NCI-H345 (cell line): ENCODE data around the gene ARHGAP24.
A peak's percentile ranks its signal among the peaks of the same experiment; 100 is the strongest.
"Not testable (repeated sequence)": the region's sequence is repeated elsewhere in the genome, so short reads cannot be mapped to it uniquely, and the experiment has no call there.

Experiments
- DNase-seq: peaks from one replicate; lab custom pipeline; 2025; lab: John Stamatoyannopoulos, UW

ARHGAP24 gene

DNA sequence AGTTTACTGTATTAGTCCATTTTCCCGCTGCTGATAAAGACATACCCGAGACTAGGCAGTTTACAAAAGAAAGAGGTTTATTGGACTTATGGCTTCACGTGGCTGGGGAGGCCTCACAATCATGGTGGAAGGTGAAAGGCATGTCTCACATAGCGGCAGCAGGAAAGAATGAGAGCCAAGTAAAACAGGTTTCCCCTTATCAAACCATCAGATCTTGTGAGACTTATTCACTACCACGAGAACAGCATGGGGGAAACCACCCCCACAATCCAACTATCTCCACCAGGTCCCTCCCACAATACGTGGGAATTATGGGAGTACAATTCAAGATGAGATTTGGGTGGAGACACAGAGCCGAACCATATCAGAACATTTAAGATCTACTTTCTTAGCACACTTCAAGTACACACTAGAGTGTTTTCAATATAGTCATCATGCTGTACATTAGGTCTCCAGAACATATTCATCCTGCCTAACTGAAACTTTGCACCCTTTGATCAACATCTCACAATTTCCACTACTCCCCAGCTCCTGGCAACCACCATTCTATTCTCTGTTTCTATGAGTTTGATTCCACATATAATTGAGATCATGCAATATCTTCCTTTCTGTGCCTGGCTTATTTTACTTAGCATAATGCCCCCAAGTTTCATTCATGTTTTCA lies 341.0 kb downstream of the ARHGAP24 start:
- no peak for DNase-seq

DNA sequence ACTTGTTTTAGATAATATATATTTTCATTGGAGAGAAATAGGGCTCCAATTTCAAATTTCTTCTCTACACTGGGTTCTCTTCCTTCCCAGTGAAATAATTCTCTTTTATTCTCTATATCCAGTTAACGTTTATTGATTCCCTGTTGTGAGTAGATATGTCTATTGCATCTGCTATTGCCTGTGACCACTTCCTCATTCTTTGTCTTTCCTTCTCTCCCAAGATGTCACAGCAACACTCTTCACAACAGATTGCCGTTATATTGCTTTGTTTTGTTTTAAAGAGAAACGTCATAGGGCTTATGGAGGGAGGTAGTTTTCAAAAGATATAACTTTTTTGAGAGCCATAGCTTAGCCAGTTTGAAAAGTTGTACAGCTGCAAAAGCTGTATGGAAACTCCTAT lies 343.8 kb downstream of the ARHGAP24 start:
- DNase-seq: no peak

DNA sequence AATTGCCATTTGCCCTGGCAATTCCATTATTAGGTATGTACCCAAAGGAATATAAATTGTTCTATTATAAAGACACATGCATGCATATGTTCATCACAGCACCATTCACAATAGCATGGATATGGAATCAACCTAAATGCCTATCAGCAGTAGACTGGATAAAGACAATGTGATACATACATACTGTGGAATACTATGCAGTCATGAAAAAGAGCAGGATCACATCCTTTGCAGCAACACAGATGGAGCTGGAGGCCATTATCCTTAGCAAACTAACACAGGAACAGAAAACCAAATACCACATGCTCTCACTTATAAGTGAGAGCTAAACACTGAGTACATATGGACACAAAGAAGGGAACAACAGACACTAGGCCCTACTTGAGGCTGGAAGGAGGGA lies 345.2 kb downstream of the ARHGAP24 start:
- DNase-seq: not testable (repeated sequence)

DNA sequence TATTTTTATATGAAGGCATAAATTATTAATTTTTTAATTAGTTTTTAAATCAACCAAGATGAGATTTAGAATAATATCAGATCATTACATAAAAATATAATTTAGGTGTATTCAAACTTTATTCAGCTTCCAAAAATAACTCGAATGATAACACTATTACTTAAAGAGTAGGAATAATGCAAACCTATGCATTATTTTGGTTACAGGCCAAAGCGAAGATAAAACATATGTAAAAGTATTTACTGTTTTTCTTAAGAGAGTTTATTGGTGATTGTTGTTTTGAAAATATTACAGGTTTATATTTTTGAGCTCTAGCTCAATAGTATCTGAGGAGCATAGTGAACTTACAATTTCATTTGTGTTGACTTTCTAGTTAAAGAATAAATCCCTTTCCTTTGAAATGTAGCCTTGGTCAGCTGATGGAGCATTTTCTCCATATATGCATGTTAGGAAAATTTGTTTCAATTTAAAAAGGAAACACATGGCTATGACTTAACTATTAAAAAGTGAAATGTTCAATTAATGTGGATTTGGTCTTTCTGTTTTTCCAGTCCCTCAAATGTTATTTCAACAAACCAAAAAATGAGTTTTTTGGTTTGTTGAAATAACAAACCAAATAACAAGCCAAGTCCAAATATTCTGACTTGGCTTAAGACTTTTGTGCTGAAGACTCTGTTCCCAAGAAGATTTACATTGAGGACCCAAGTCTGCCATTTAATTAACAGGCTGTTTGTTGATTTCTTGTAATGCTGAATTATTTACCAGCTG lies 346.9 kb downstream of the ARHGAP24 start:
- DNase-seq: no peak

DNA sequence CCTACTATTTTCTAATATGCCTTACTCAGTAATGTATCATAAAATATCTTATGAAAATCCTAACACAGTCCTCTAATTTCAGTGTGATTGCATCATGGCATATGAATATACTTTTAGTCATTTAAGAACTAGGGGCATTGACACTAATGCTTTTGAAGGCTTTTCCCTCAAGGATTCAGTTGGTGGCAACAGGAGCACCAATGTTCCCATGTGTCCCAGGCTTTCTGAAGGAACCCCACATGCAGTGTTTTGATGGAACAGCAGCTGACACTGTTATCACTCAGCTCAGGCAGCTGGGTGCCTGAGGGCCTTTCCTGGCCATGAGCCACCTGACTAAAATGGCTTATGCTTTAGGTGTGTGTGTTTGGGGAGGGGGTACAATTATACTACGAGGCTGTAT lies 348.3 kb downstream of the ARHGAP24 start:
- DNase-seq: peak; percentile 62

DNA sequence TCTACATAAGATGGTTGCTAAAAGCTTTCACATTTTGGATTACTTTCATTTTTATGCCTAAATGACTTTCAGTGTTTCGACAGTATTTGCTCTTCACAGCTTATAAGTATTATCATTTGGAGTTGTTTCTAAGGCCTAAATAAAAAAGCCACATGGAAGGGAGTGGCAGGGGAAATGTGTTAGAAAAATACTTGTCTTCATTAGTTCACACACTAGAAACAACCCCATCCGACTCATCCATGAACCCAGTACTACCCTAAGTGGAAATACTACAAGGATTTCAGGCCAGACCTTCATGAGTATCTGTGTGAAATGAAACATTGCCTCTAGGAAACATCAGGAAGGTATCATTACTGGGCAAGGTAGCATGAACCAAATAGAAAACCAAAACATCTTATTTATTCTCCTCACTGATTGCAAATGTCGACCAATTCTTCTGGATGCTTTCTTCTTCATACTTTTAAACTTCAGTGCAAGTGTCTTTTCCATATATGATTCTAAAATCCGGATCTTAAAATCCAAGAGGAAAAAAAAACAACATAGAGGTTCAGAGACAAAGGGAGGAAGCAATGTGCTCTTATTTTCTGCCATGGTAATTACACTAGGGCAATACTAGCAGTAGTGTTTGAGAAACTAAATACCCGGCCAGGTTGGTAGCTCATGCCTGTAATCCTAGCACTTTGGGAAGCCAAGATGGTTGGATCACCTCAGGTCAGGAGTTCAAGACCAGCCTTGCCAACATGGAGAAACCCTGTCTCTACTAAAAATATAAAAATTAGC lies 349.4 kb downstream of the ARHGAP24 start:
- DNase-seq: no peak

DNA sequence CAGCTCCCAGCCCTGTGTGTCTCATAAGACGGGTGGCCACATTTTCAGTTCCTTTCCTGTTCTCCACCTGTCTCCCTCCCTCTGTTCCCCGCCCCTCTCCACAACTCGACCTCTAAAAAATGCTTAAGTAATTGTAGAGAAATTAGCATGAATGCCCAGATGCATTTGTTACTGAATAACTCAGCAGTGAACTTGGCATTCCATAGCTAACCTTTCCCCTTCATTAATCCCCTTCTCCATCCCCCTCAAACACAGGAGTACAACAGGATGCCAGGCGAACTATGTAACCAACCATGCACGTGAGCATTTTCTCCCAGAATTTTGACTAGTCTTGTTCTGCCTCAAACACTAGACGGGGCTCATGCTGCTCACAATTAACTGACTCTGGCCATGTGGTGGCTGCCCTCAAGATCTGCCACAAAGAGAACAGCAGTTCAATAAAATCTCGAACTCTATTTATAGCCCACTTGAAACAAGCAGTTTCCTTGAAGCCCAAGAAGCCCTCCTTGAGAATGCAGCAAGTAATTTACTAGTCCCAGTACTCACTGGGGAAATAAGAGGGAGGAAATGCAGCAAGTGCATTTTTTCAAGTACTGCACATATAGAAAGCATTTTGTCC lies 351.2 kb downstream of the ARHGAP24 start:
- peak; percentile 6 for DNase-seq

DNA sequence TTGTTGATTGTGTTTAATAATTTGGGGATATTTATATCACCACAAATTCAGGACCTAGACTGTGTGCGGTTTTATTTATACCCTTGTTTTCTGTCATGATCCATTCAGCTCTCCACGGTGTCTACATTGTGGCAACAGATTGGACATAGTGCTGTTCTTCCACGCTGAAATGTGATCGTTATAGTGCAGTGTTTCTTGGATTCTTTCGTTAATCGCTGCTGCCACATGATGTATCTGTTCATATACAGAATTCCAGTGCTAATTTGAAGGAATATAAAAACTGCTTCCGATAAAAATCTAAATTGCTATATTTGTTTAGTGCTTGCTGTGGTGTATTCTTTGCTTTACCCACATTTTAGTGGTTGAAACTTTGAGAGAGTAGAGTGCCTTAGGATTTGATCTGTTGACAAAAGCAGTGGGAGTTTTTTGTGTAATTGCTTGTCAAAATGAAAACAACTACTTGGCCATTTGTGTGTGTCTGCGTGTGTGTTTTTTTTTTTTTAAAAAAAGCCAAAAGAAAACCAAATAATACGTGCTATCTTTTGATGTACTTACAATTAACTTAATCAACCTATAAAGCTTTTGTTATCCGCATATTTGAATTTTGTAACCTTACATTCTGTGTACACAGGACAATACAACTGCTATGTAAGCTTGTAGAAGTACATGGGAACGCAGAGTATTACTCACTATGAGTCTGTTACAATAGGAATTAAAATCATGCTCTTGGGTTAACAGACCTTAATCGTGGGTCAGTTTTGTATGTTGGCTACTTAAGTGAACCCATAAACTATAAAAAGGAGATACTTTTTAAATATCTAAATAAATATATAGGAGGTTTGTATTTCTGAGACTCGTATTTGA lies 353.3 kb downstream of the ARHGAP24 start:
- peak; percentile 41 for DNase-seq

DNA sequence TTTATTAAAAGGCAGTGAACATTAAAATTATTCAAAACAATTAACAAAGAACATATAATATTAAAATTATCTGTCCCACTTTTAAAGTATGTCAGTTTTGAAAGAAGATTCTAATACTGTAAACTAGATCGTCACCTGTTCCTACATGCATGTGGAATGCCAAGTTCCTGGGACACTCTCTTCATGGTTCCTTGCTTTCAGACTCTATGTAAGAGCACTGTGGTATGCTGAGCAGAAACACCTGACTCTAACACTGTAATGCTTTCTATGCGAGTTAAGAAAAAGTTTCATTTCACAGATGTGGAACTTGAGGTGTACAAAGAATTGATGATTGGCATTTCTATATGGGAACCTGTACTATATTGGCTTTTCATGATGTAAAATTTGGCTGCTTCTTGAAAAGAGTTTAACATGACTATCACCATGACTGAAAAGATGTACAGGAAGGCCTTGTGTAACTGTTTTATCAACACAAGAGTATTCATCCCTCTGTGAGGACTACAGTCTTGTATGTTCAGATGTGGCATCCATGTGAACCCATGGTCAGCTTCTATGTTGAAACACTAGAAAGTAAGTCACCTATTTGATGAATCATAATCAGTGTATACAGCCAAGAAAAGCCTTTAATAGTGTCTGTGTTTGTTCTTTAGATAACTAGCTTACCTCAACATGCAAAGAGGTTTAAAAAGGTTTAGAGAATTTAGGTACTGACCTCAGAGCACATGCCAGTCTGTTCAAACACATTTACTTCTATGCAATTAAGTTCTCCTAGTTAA lies 354.5 kb downstream of the ARHGAP24 start:
- no peak for DNase-seq

DNA sequence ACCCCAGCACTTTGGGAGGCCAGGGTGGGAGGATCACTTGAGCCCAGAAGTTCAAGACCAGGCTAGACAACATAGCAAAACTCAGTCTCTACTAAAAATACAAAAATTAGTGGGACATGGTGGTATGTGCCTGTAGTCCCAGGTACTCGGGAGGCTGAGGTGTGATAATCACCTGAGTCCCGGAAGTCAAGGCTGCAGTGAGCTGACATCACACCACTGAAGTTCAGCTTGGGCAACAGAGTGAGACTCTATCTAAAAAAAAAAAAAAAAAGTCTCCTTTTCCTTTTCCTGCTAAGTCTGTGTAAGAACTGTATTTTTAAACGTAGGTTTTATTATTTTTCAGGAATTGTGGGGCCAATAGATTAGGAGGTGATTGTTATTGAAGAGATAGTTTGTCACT lies 356.7 kb downstream of the ARHGAP24 start:
- DNase-seq: no peak

DNA sequence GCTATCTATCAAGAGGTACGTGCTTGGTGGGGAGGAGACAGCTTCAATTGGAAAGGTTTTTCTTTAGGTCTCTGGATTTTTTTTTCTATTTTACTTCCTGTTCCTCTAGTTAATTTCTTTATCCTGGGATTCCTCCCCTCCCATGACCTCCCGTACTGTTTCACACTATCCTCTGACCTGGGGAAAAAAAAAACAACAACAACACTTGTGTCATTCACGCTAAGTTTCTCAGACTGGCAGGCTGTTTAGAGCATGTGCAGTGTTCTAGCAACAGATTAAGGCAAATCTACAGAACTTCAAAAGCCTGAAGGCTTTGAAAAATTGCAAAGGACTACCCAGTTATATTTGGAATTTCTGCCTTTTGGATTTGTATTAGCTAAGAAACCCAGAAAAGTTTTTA lies 358.4 kb downstream of the ARHGAP24 start:
- DNase-seq: no peak

DNA sequence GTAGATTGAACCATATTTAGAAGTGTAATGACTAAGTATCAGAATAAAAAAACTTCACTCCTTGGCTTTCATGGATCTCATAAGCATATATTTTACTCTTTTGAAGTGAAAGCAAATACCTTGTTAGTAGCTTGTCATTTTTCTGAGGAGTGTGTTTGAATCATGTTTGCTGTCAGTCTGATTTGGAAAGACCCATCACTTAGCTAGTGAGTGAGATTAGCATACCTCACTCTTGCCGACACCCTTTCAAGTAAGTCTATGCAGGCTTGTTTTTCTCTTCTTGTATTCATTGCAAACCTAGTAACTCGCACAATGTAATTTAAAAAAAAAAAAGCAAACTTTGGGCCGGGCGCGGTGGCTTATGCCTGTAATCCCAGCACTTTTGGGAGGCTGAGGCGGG lies 360.0 kb downstream of the ARHGAP24 start:
- no peak for DNase-seq

DNA sequence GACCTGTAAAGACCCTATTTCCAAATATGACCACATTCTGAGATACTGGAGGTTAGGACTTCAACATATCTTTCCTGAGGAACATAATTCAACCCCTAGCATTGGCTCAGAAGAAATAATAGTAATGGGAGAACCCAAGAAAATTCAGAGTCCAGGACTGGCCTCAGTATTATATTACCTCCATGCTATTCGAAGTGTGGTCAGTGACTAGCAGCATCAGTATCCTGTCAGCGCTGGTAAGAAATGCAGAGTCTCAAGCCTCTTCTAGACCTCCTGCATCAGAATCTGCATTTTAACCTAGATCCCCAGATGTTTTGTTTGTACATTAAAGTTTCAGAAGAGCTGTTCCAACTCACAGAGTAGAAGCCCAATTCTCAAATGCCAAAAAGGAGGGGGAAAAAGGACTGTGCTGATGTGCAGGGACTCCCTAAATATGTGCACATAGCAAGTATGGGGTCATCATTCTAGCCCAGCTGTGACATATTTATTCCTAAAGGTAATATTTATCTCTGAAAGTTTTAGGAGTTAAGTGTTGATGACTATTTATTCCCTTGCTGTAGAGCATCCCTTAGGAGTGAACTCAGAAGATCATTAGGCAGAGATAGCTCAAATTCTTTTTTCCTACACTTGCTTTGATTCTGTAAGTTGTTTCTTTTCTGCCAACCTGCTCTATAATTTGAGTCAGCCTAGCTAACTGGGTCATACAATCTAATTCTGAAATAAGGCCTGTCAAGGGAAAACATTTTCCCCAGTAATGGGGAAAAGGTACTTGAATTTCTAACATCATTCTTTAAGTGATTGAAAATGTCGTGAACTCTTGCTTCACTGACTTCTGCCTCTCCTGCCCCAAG lies 361.9 kb downstream of the ARHGAP24 start:
- DNase-seq: no peak

DNA sequence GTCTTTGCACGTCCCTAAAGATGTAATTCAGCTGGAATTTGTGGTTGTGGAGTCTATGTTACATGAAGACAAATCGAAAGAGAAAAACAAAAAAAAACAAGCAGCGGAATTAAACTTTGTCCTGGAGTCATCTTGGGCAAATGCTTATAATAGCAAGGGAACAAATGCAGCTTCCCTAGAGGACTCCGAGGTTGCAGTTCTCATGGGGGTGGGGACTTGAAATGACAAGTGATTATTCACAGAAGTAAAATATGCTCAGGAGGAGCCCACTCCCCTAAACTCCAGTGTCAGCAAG lies 362.4 kb downstream of the ARHGAP24 start:
- DNase-seq: no peak

DNA sequence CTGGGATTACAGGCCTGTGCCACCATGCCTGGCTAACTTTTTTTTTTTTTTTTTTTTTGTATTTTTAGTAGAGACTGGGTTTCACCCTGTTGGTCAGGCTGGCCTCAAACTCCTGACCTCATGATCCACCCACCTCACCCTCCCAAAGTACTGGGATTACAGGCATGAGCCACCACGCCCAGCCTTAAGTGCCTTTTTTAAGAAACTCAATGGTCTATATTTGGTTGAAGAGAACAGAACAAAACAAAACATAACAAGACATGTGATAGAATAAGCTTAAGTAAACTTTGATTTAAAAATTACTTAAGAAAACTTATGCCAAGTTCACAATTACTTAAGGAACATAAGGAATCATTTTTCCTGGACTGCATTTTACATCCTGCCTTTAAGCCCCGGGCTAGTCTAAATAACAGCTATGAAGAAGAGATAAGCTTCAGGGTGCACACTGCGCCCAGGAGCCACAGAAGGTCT lies 365.1 kb downstream of the ARHGAP24 start:
- DNase-seq: not testable (repeated sequence)

DNA sequence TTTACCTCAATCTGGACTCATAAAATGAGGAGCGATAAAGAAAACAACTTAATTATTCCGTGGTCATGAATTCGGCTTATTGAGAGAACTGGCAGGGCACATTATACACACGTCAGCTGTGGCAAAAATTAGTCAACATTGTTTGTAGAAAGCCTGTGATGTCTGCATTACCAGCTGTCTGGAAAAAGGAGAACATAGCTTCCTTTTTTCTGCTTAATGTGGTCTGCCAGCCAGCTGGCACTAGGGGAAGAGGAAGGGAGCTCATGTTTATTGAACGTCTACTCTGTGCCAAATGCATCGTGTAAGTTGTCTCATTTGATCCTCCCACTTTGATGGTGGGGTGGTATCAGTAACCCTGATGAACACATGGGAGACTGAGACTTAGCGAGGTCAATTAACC lies 367.6 kb downstream of the ARHGAP24 start:
- DNase-seq: no peak

DNA sequence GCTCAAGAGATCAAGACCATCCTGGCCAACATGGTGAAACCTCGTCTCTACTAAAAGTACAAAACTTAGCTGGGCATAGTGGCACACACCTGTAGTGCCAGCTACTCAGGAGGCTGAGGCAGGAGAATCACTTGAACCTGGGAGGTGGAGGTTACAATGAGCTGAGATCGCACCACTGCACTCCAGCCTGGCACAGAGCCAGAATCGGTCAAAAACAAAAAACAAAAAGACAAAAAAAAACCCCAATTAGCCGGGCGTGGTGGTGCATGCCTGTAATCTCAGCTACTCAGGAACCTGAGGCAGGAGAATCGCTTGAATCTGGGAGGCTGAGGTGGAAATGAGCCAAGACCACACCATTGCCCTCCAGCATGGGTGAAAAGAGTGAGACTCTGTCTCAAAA lies 378.8 kb downstream of the ARHGAP24 start:
- DNase-seq: peak; percentile 15

DNA sequence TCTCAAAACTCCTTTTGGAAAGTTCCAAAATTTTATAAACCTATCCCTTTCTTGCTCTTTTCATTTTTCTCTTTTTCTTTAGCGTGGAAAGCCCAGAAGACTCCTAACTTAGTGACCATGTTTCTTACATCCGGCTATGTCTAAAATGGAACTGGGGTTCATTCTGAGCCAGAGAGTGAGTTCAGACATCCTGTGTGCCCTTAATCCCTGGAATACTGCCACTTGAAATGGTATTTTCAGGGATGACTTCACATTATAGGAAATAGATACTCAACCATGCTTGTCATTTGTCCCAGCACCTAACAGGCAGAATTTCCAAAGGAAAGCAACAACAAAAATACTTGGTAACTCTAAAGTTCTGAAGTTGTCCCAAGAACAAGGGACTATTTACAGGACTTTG lies 379.6 kb downstream of the ARHGAP24 start:
- DNase-seq: no peak

DNA sequence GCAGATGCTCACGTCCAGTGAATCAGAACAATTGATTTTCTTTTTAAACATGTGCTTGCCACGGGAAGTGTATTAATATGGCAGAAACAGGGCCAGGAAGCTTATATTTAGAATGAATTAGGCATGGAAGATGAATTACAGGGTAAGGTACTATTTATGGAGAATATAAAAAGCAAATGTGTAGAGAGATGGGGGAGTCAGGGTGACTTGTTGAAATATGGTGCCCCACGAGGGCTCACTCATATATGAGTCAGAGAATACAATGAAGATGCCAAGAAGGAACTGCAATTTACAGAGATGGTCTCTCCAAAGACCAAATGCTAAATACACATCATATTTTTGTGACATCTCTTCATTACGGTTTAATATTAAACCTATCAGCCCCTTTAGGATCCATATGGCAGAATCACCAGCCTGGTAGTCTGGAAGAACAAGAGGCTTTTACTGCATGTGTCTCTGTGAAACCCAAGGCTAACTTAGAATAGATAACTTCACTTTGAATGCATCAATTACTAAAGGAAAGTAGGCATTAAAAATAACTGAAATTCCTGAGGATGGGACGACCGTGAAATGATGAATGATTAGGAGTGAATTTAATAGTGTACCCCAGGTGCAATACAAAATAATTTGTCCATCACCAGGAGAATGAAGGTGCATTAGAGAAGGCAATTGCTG lies 385.3 kb downstream of the ARHGAP24 start:
- DNase-seq: no peak
